Upper lobe of right lung (tissue), 1 donor: ENCODE results near the gene LARP1. TPM values are rescaled to one million over a fixed set of nuclear protein-coding genes. Genes with fewer than 3 reads are reported as not detected.

ENCODE experiments used
- ATAC-seq: fragments of 200-7000 bp; cut with Tn5 transposase; one replicate; pipeline ENCODE4 v1.9.1; 2020; ENCODE audit warnings: mild to moderate bottlenecking, moderate library complexity
- DNase-seq: peaks from one replicate; pipeline ENCODE4 v3.0.0-alpha.2; 2020
- H3K27ac ChIP-seq: fragments of 200-600 bp; one replicate; pipeline ENCODE4 v1.8.0; 2022
- H3K27me3 ChIP-seq: fragments of 200-600 bp; one replicate; pipeline ENCODE4 v1.8.0; 2022; ENCODE audit warnings: mild to moderate bottlenecking
- H3K36me3 ChIP-seq: fragments of 200-600 bp; one replicate; pipeline ENCODE4 v1.8.0; 2022
- H3K4me1 ChIP-seq: fragments of 200-600 bp; one replicate; pipeline ENCODE4 v1.8.0; 2022
- H3K4me3 ChIP-seq: fragments of 200-600 bp; one replicate; pipeline ENCODE4 v1.8.0; 2022; ENCODE audit warnings: mild to moderate bottlenecking
- H3K9me3 ChIP-seq: fragments of 200-600 bp; one replicate; pipeline ENCODE4 v1.8.0; 2022
- intact Hi-C: fragments of 100-400 bp; cut with DNase I; formaldehyde crosslinking; loops from one replicate; pipeline ENCODE4 v1.11.0; 2022
- total RNA-seq: library from RNA; stranded (reverse); fragmentation: NEBNext Ultra II Directional; extraction: Animal tissue kit (Norgen Biotek cat#: 25700); gene quantifications from one replicate; pipeline ENCODE4 v1.2.1, GENCODE V29; 2021
- TF ChIP-seq, protein P1 (sequence below): fragments of 200-600 bp; IDR thresholded peaks from one replicate; pipeline ENCODE4 v1.8.0; 2022; ENCODE audit warnings: antibody characterized with exemption
- donor health status: DM: no; HTN: yes; CAD: no; lungs with severe emphysema.

LARP1 gene
- total RNA-seq, 1 donor from 2014 or later, result 151 TPM

DNA sequence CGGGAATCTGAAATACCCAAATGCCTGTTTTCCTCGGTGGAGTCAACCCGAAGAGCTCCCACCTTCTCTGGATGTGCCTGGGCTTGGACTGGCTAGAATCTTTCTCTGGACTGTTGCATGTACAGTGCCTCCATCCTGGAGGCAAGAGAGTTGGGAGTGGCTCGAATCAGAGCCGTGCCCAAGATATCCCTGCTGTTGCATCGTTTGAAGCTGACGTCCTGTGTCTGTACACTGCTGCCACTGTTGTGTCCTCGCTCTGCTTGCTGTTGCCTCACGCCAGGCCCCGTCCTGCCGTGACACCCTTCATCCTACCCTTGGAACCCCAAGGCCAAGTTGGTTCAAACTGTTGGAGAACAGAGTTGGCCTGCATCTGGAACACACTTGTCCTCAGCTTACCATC is 59.8 kb downstream of the LARP1 start:
- ATAC-seq (no peak), DNase-seq (no peak)
- no peaks in the 10 kb centered on the region for H3K27me3 ChIP-seq
- H3K27ac ChIP-seq, result no peak overlapping the region
- TF ChIP-seq, protein P1, sequence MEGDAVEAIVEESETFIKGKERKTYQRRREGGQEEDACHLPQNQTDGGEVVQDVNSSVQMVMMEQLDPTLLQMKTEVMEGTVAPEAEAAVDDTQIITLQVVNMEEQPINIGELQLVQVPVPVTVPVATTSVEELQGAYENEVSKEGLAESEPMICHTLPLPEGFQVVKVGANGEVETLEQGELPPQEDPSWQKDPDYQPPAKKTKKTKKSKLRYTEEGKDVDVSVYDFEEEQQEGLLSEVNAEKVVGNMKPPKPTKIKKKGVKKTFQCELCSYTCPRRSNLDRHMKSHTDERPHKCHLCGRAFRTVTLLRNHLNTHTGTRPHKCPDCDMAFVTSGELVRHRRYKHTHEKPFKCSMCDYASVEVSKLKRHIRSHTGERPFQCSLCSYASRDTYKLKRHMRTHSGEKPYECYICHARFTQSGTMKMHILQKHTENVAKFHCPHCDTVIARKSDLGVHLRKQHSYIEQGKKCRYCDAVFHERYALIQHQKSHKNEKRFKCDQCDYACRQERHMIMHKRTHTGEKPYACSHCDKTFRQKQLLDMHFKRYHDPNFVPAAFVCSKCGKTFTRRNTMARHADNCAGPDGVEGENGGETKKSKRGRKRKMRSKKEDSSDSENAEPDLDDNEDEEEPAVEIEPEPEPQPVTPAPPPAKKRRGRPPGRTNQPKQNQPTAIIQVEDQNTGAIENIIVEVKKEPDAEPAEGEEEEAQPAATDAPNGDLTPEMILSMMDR, result no peak
- H3K36me3 ChIP-seq, result peaks cover 96% of the 10 kb centered on the region
- H3K4me1 ChIP-seq, result no peaks in the 10 kb centered on the region
- no peaks in the 10 kb centered on the region for H3K9me3 ChIP-seq
- H3K4me3 ChIP-seq, result no peak overlapping the region
- intact Hi-C loops, result no loop called here

DNA sequence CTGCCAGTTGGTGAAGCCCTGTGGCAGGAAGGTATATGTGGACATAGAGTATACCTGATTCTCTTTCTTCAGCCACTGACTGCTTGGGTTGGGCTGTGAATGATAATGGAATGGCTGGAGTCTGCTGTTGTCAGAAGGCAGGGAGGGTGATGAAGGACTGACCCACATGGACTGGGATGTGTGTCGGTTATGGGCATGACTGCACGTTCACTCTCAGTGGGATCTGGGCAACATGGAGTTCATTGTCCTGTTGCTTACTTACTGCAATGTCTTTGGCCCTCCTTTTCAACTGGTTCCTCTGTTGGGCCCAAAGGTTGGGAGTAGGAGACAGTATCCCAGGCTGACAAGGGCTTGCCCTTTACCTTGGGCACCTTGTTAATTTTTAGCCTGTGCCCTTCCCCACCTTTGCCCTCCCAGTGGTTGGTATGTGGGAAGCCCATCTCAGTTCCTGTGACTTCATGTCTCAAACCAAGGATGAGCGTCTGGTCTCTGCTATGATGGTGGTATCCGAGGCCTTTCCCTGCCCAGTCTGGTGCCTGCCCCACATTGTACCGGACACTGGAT is 60.6 kb downstream of the LARP1 start:
- Histone ChIP-seq H3K4me3 (no peak overlapping the region), H3K36me3 (peaks cover 96% of the 10 kb centered on the region), H3K27me3 (no peaks in the 10 kb centered on the region), H3K4me1 (no peaks in the 10 kb centered on the region), H3K27ac (no peak overlapping the region), H3K9me3 (no peaks in the 10 kb centered on the region)
- TF ChIP-seq, protein P1, result no peak
- DNase-seq, result no peak
- ATAC-seq, result no peak
- intact Hi-C loops, result no loop called here

DNA sequence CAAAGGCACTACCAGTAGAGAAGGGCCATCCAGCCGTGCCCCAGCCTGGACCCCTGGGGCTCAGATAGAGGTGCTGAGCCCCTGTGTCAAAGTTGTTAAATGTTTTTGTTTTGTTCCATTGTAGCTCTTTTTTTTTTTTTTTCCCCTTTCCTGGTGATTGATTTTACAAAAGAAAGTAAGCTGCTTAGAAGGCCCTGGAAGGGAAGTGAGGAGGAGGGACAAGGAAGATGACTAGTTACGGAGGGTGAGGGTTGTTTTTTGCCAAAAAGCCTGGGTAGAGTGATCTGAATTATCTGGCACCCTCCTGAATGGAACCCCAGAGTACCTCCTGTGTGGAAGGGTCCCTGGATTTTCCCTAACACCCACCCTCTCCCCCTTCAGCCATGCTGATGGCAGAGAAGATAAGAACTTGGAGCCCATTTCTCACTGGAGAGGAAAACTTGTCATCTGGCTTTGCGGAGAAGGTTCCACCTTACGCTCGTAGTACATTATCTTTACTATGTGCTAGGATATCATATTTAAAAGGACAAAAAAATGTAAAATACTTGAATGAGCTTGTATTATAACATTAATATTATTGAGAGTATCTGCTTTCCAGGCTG is 61.8 kb downstream of the LARP1 start:
- H3K27ac ChIP-seq, result peak overlapping the region; percentile 2
- DNase-seq (no peak), ATAC-seq (no peak)
- H3K27me3 ChIP-seq, result no peaks in the 10 kb centered on the region
- H3K4me1 ChIP-seq, result no peaks in the 10 kb centered on the region
- peaks cover 96% of the 10 kb centered on the region for H3K36me3 ChIP-seq
- H3K4me3 ChIP-seq, result no peak overlapping the region
- intact Hi-C loops, result no loop called here
- H3K9me3 ChIP-seq, result no peaks in the 10 kb centered on the region
- TF ChIP-seq, protein P1, result no peak

DNA sequence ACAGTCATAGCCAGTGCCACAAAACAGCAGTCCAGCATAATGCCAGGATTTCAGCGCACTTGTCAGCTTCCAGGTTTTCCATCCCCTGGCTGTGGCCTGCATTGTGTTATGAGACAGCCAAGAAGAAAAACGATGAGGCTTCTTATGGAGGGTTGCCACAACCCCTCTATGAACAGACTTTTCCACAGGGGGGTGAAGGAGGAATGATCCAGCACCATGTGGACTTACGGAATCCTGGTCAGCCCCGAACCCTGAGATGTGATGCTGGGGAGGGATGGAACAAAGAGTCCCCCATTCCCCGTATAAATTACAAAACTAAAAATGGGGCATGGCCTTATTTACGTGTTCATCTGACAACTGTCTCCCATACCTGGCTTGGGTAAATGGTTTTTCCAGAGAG is 62.6 kb downstream of the LARP1 start:
- intact Hi-C loops, result no loop called here
- H3K9me3 ChIP-seq, result no peaks in the 10 kb centered on the region
- H3K36me3 ChIP-seq, result peaks cover 96% of the 10 kb centered on the region
- no peak for ATAC-seq
- no peak overlapping the region for H3K27ac ChIP-seq
- DNase-seq, result no peak
- no peak overlapping the region for H3K4me3 ChIP-seq
- H3K4me1 ChIP-seq, result no peaks in the 10 kb centered on the region
- H3K27me3 ChIP-seq, result no peaks in the 10 kb centered on the region
- TF ChIP-seq, protein P1, result no peak

DNA sequence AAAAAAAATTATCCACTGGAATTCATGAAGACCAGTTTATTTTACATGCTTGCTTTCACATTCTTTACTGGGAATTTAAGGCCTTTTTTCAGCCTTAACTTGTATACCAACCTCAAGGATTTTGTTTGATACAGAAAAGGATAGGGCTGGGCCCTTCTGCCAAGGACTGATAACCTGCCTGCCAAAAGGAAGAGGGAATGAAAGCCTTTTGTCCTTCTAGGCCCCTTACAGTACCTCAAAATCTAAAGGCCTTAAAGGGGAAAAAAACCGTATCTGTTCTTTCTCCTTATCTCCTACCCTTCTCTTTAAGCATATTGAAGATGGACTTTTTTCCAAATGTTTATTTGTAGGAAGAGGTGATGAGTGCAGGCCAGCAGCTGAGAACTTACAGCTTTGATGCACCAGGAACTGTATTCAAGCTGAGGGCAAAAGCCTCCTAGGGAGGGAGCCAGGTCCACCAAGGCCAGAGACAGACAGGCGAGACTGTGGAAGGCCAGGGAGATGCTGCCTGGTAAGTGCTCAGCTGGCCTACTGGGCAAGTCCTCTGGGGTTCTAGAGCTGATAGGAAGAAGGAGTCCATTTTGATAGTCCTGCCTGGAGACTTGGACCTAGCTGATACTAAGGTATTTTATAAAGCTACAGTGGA is 63.4 kb downstream of the LARP1 start:
- no peaks in the 10 kb centered on the region for H3K27me3 ChIP-seq
- no peaks in the 10 kb centered on the region for H3K4me1 ChIP-seq
- peak overlapping the region; percentile 7 for H3K27ac ChIP-seq
- TF ChIP-seq, protein P1, result no peak
- no peaks in the 10 kb centered on the region for H3K9me3 ChIP-seq
- ATAC-seq (no peak), DNase-seq (no peak)
- H3K36me3 ChIP-seq, result peaks cover 96% of the 10 kb centered on the region
- no peak overlapping the region for H3K4me3 ChIP-seq
- intact Hi-C loops, result no loop called here
